GM18909 (cell line): ENCODE data around the gene KCNQ2.

ENCODE experiments used
- ATAC-seq: cut with Tn5 transposase; IDR thresholded peaks from one replicate; pipeline ENCODE4 v1.9.1; 2021; ENCODE audit warnings: mild to moderate bottlenecking; ENCODE audit not compliant: unreplicated experiment, poor library complexity

Gene KCNQ2

DNA sequence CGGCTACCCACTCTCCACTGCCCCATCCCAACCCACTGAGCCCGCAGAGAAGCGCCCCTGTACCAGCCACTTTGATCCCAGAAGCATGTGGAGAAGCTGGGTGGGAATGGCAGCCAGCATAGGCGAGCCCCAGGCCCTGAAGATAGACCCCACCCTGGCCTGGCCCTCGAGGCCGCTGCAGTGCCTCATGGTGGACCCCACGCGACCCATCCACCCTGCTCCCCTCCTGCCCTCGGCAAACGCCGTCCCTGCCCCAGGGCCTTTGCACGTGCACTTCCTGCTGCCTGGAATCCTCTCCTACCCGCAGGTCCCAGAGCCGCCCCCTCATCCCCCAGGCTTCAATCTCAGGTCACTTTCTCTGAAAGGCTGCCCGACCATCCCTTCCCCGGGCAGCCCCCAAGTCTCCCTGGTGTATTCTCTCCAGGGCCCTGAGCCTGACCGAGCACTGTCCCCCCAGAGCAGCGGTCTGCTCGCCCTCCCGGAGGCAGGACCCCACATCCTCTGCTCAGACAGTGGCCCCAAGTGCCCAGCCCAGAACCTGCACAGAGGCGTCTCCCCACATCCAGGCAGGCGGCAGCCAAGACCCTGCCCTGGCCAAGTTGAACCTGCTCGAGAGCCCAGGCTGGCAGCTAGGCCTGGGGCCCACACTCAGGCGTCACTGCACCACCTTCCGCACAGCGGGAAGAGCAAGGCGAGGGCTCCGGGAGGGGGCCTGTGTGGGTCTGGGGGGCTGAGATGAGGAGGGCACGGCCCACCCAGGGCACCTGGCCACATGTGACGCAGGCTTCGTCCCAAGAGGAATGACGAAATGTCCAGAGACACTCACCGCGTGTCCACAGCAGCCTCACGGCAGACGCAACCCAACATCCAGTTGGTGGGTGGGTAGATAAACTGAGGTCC lies 14.0 kb downstream of the KCNQ2 start:
- no peak for ATAC-seq

DNA sequence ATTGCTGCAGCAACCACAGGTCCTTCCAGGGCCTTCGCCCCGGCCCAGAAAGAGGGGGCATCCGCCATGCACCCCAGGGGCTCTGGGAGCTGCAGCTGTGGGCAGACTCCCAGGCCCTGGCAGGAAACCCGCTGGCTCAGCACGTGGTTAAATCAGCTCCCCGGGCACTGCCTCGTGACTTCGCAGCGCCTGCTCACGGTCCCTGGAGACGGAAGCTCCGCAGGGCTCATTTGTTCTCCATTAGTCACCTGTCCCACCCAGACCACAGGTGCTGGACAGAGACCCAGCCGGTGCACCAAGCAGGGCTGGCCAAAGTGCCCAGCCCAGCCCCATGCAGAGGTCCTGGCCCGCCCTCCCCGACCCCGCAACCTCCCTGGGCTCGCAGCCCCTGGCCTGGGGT lies 14.7 kb downstream of the KCNQ2 start:
- no peak for ATAC-seq

DNA sequence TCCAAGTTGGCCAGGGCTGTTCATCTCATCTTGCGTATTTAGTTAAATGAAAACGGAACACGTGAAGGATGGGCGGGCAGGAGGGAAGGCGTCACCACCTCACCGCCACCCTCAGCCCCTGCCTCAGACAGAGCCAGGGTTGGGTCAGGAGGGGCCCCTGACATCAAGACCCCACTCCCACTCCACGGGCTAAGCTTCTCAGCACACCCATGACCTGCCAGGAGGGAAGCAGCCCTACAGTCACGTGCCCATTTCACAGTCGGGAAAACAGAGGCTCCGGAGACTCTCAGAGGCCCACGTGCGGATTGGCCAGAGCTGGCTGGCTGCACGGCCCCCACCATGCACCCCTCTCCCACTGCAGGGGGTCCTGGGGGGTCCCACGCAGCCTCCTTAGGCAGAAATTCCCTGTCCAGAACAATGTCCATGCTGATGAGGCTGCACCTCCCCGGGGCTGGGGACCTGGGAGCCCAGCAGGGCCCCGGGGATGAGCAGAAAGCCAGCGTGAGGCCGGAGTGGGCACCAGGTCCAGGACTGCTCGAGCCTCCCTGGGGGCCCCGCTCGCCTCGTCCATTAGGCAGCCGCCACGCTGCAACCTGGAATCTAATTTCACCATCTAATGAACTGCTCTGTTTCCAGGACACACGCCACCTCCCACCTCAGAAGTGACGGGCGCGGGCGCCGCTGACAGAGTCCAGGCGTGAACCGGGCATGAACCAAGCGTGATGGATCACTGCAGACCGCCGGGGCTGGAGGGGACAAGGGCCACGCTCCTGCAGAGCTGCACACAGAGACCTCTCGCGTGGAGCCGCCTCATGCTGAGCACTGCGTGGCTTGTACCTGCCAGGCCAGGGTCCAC lies 15.8 kb downstream of the KCNQ2 start:
- ATAC-seq = no peak

DNA sequence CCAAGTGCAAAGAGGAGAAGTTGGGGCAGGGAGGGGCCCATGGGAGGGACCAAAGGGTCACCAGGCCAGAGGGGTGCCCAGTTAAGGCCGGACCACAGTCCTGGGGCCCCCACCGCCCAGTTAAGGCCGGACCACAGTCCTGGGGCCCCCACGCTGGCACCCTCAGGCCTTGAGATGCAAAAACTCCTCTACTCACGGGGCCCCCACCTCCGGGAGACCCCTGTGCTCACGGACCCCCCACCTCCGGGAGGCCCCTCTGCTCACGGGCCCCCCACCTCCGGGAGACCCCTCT lies 16.9 kb downstream of the KCNQ2 start:
- no peak for ATAC-seq

DNA sequence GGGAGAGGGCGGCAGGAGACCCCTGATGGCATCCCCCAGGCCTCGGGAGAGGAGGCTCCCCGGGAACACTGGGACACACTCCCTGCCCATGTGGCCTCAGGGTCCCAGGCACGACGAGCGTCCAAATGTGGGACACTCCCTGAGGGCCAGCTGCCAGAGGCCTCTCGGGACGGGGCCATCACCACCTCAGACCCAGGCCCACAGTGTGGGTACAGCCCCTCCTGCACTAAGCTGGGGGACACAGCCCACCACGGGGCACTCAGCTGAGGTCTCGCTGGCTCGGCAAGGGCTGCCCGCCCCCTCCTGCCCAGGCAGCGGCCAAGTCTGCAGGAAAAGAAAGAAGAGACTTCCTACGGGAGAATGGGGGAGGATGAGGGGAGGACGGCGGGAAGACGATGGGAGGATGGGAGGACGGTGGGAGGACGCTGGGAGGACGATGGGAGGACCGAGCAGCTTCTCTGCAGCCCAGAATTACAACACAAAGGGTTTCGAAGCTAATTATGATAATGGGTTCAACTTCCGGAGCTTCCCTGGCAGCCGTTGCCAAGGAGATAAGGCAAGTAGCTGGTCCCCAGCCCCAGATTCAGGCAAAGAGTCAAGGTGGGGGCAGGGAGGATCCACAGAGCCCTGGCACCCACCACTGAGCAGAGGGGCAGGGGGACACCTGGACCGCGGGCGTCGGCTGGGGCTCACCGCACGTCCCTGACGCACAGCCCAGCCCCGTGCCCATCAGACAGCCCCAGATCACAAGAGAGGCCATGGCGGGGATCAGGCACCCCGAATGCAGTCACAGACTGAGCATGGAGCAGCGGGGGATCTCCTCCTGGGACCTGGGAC lies 17.5 kb downstream of the KCNQ2 start:
- ATAC-seq = no peak

DNA sequence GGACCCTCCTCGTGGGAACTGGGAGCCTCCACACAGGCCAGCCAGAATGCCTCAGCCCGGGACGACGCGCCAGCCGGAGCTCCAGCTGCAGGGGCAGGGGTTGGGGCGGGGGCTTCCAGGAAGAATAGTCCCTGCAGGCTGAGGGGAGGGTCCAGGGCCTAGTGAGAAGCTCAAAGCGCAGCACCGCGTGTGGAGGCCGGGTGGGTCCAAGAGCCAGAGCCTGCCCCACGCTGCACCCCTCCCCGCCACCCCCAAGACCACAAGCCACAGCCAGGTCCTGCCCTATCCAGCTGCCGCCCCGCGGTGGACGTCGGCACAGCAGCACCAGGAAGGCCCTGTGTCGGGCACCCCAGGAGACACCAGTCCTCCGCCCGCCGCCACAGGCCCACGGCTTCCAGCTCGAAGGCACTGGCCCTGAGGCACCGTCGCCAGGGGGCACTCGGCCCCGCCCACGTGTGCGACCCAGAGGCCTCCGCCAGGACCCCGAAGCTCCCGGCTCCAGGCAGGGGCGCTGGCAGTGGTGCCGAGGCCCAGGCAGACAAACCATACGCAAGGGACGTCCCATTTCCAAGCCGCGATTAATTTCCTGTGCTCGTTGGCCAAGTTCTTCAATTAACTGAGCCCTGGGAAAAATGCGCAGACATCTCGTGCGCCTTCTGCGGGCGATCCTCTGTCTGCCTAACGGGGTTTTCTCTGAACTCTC lies 19.5 kb downstream of the KCNQ2 start:
- ATAC-seq = no peak

DNA sequence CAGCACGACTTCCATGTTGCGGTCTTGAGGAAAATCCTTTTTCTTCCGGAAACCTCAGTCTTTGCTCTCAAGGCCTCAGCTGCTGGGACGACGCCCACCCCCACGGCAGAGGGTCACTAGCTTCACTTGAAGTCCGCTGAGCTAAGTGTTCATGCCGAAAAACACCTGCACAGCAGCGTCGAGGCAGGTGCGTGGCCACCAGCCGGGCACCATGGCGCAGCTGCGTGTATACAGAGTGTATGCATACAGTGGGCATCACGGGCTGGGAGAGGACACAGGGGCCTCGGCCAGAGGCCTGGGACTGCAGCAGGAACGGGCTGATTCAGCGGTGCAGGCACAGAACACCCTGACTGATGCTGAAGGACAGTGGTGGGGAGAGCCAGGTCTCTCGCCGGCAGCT lies 20.1 kb downstream of the KCNQ2 start:
- ATAC-seq = no peak

DNA sequence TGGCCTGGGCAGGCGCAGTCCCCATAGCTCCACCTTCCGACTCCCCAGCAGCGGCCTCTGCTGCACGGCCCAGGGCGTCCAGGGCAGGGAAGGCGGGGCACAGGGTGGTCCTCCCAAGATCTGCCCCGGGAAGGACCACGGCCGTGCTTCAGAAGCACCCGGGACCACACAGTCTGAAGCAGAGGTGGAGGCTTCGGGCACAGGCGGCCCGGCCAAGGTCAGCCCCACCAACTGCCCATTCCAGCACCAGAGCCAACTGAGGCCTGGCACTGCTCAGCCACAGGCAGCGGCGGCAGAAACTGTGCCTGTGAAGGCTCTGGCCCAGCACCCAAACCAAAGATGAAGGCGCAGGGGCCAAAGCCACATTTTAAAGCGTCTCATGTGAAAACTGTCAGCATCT lies 20.6 kb downstream of the KCNQ2 start:
- no peak for ATAC-seq

DNA sequence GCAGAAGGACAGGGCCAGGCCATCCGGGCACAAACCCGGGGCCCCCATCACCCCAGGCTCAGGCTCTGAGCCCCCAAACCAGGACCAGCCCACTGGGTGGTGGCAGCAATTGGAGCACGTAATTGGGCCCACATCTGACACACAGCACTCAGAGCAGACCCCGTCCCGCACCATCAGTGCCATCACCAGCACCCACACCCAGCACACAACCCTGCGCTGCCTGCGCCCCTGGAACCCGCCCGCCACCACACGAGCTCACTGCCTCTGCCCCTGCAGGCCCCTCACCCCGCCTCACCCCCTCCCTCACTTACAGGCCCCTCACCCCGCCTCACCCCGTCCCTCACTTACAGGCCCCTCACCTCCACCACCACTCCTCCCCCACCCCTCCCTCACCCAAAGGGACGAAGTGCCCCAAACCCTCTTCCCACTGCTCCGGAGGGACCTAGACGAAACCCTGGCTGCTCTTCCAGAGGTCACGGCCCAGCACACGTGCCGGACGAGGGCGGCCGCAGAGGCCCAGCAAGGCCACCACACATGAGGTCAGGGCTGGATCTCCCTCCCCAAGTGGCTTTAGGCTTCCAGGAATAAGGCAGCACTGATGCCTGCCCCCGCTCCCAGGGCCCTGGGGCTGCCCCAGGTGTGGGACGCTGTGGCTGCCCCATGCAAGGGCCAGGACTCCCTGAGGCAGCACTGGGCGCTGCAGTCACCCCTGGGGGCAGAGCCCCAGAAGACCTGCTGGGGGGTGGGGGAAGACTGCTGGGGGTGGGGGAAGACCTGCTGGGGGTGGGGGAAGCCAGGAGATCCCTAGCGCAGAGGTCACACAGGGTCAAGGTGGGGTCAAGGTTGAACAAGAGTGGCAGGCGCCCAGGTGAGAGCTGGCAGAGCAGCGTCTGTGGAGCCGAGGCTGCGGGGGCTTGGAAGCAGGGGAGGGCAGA lies 22.4 kb downstream of the KCNQ2 start:
- no peak for ATAC-seq

DNA sequence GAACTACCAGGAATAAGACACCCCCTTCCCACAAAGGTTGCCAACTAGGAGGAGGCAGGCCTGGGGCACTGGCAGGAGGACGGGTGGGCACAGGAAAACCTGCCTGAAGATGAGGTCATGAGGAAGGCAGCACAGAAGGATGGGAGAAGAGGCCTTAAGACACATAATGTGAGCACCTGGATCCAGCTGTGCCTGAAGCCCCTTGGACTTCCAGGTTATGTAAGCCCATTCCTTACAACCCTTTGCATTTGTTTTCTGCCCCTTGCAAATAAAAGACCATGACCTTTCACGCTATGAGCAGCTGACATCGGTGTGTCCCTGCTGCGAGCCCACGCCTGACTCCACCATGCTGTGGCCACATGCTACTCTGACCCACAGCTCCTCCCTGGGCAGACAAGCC lies 23.4 kb downstream of the KCNQ2 start:
- ATAC-seq = no peak

DNA sequence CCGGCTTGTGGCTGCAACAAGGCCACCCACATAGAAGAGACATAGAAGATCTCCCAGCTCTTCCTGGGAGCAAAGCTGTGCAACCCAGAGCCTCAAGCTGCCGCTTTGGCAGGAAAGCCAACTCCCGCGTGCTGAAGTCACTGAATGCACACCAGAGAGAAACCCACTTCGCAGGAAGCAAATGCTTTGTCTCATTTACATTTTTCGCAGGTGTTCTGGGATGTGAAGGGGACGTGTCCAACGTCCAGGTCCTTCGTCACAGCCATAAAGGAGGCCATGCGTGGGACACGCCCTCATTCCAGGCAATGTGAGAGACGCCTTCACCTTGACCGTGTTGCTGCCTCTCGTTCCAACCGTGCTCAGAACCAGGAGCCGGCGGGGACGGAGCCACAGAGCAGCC lies 24.4 kb downstream of the KCNQ2 start:
- no peak for ATAC-seq

DNA sequence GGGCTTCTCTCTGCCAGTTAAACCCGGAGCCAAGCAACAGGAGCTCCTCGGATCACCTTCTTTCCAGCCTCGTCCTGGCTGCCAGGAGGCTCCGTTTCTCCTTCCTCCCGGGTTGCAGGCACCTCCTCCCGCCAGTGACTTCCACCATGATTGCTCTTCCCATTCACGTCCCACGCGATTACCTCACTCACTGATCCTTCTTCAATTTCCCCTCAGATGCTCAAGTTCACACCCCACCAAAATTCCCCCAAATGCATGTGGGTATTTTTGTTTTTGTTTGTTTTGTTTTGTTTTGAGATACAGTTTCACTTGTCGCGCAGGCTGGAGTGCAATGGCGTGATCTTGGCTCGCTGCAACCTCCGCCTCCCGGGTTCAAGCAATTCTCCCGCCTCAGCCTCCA lies 25.1 kb downstream of the KCNQ2 start:
- ATAC-seq = no peak

DNA sequence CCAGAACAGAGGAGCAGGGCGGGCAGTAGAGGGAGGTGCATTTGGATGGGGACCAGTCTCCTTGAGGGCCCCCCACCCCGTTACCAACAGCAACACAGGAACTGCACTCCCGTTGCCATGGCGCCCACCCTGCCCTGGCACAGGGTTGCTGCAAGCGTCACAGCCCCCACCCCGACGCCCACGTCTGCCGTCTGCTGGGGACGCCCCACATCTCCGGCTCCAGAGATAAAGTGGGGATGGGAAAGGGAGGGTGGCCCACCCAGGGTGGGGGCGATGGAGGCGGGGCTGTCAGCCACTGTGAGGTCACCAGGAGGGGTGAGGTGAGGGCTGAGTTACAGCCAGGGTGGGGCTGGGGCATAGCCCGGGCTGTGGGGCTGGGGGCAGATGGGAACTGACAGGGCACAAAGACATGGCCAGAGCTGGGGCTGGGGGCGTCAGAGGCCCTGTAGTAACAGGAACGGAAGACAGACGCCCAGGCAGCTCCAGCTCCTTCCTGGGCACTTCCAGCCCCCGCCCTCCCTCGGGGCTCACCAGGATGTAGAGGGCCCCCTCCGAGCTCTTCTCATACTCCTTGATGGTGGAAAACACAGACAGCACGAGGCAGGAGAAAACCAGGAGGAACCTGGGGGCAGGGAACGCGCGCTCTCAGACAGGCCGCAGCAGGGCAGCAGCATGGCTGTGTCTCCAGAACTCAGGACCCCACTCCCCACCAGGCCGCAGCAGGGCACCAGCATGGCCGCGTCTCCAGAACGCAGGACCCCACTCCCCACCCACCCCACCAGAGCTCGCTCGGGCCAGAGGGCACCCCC lies 26.0 kb downstream of the KCNQ2 start:
- ATAC-seq = no peak

DNA sequence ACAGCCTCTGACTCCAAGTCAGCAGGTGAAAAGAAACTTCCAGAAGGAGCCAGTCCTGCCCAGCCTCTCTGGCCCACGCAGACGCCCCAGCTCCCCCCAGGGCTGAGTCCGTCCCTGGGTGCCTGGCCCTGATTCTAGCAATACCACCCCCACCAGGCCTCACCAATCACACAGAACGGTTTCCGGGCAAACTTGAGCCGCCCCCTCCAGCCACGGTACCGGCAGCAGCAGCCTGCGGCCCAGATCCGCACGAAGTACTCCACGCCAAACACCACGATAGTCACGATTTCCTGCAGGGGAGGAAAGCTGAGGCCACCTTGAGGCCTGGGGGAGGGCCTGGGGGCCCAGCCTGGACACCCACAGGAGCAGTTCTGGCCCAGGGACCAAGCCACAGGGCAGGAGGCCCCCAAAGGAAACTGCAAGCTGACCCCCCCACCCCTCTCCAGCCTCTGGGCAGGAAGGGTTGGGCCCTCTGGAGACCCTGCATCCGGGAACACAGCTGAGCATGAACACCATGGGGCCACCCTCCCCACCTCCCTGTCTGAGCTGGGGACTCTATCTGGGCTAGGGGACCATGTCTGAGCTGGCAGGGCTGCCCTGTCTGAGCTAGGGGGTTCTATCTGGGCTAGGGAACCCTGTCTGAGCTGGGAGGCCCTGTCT lies 27.2 kb downstream of the KCNQ2 start:
- ATAC-seq = no peak

DNA sequence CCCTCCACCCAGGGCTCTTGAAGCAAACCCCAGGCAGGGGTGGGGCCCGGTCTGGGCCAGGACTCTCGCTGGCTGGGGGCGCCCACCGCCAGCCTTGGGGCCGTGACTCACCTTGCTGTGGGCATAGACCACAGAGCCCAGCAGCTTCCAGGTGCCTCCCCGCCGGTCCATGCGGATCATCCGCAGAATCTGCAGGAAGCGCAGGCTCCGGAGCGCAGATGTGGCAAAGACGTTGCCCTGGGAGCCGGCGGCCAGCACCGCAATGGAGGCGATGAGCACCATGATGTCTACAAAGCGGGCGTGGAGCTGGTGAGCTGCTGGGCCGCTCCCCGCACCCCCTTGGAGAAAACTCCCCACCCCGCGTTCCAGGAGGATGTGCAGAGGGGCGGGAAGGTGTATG lies 27.9 kb downstream of the KCNQ2 start:
- no peak for ATAC-seq

DNA sequence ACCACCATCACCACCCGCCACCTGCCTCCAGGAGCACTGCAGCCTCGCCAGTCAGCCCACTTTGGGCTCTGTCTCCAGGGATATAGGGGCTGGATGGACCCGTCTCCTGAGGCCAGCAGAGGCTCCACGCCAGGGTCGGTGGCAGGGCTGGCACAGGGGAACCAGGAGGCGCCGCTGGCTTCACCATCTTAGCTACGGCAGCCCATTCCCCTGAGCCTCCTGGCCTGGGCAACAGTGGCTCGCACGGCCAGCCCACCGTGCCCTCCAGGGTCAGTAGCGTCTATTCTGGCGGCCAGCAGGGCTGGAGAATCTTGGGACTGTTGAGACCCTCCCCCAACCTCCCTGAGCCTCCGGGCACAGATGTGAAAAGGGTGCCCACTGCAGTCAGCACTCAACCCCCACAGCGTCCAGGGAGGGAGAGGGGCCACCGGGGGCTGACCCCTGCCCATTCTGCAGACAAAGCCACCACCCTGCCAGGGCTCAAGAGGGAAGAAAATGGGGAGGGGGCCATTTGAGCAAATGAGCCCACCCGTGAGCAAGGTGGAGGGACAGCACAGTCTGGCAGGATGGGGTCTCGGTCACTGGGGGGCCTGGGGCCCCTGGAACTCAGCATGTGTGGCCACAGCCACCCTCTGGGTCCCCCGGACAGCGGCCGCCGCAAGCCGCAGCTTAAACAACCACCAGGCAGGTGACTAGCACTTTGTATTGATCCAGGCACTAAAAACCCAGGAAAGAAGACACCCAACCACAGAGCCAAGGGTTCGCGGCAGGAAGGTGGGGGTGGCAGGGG lies 28.7 kb downstream of the KCNQ2 start:
- ATAC-seq = no peak

DNA sequence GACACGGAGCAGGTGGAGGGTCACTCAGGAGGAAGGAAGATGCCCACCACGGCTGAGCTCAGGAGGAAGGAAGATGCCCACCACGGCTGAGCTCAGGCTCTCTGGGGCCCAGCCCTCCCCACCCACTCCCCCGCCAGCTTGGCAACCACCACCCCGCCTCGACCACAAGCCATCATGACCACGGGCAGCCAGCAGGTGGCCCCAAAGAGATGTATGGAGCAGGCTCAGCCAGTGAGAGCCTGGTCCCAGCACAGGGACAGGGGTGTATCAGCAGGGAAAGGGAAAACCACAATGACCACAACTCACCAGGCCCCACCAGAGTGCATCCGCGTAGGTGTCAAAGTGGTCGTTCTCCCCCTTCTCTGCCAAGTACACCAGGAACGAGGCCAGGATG lies 30.4 kb downstream of the KCNQ2 start:
- ATAC-seq = no peak
